HuH-7.5 (cell line): Measurements from ENCODE around the gene ARID3B.
"Not testable (repeated sequence)": the region's sequence is repeated elsewhere in the genome, so short reads cannot be mapped to it uniquely, and the experiment has no call there.

Experiments used
- DNase-seq: peaks from one replicate; pipeline ENCODE4 v3.0.0; 2011; ENCODE audit warnings: low spot score

Gene ARID3B

GRCh38 chr15:74621546-74621920, 80.5 kb downstream of the ARID3B start:
- no peak for DNase-seq

DNA sequence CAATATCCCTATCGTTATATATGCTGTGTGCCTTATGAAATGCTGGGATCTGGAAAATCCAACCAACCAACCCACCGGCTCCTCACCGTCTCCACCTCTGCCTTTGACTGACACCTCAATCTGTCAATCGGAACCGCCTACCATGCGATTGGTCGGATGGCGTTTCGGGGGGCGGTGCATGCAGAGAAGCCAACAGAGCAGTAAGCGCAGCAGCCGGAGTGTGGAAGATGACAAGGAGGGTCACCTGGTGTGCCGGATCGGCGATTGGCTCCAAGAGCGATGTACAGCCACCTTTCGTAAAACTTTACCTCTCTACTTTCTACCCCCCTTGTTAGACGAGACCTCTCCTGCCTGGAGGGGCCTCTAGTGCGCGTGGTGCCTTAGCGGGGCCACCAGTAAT, 80.9 kb downstream of the ARID3B start:
- no peak for DNase-seq

- DNase-seq = no peak
Observed at GRCh38 chr15:74622758-74623157, 81.7 kb downstream of the ARID3B start.

DNA sequence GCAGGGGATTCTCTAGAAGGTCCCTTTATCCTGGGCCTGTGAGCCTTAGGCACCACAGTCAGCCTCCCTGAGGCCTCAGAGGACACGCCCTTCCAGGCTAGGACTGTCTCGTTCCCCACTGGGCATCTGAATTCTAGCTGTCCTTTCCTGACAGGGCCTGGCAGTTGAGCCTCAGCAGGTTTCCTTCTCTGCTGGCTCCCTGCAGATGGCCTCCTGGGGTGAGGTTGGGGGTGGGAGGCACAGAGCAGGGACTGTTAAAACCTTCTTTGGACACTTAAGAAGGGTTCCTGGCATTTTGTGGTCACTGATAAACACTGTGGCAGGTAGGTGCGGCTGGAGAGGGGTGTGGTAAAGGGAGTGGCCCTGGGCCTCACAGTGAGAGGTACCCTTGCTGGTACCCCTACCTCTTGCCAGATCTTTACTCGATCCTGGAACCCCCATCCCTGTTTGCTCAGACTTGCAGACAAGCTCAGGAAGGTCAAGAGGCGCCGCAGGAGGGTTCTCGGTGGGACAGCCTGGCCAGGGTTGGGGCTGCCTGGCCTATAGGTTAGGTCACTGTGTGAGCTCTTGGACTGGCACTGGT, 83.1 kb downstream of the ARID3B start:
- DNase-seq = no peak

DNA sequence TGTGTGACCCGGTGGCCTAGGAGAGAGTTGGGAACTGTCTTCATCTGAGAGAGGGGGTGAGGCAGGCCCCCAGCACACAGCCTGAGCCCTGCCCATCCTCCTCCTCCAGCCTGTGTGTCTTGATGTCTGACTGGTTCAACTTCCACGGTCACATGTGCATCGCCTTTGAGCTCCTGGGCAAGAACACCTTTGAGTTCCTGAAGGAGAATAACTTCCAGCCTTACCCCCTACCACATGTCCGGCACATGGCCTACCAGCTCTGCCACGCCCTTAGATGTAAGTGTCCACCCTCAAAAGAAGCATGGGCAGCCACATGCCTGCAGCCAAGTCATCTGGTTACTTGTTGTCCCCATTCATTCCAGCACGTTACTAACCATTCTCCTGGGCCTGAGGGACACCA, 84.7 kb downstream of the ARID3B start:
- DNase-seq = peak; percentile 6

DNA sequence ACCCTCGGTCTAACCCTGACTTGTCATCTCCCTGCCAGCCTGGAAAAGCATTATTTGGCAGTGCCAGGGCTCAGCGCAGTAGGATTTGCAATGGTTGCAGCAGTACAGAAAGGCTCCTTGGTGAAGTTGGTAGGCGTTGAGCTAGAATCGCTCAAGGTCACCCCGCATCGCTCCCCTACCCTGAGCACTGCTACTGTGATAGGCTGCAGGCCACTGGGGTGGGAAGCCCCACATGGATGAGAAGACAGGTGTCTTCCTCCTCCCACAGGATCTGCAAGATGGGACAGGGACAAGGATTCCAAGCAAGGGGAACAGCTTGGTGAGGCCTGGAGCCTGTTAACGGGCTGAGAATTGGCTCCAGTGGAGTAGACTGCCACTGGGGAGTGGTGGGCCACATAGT, 85.3 kb downstream of the ARID3B start:
- DNase-seq = no peak

- DNase-seq = peak; percentile 13
Observed at GRCh38 chr15:74626752-74627692, 86.0 kb downstream of the ARID3B start.

DNA sequence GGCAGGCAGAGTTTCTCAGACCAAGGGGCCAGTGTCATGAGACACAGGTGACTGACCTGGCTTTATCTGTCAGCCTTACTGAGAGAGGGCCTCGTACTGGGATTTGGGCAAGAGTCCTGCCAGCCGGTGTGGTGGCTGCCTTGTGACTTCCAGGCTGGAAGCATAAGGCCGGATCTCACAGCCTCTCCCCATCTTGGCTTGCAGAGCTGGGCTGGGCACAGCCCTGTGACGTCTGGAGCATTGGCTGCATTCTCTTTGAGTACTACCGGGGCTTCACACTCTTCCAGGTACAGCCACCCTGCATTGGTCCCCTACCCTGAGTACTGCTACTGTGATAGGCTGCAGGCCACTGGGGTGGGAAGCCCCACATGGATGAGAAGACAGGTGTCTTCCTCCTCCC, 86.7 kb downstream of the ARID3B start:
- peak; percentile 2 for DNase-seq

DNA sequence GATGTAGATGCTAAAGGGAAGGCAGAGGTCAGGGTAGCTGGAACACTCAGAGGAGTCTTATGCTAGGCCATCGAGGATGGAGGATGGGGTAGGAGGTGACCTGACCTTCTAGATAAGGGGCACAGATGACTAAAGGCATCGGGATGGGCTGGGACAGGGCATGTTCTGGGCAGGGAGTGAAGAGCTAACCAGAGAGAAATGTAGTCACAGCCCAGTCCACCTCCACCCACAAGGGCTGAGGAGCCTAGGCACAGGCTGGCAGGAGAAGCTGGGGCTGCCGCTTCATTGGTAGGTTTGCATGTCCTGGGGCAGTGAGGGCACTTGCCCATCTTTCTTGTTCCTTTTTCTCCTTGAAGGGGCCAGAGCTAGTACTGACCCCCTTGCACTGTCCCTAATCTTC, 87.2 kb downstream of the ARID3B start:
- peak; percentile 6 for DNase-seq

- DNase-seq = peak; percentile 5
Observed at GRCh38 chr15:74628949-74629348, 87.9 kb downstream of the ARID3B start.

DNA sequence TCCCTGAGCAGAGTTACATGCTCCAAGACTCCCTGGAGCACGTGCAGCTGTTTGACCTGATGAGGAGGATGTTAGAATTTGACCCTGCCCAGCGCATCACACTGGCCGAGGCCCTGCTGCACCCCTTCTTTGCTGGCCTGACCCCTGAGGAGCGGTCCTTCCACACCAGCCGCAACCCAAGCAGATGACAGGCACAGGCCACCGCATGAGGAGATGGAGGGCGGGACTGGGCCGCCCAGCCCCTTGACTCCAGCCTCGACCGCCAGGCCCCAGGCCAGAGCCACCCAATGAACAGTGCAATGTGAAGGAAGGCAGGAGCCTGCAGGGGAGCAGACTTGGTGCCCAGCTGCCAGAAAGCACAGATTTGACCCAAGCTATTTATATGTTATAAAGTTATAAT, 88.7 kb downstream of the ARID3B start:
- not testable (repeated sequence) for DNase-seq

DNA sequence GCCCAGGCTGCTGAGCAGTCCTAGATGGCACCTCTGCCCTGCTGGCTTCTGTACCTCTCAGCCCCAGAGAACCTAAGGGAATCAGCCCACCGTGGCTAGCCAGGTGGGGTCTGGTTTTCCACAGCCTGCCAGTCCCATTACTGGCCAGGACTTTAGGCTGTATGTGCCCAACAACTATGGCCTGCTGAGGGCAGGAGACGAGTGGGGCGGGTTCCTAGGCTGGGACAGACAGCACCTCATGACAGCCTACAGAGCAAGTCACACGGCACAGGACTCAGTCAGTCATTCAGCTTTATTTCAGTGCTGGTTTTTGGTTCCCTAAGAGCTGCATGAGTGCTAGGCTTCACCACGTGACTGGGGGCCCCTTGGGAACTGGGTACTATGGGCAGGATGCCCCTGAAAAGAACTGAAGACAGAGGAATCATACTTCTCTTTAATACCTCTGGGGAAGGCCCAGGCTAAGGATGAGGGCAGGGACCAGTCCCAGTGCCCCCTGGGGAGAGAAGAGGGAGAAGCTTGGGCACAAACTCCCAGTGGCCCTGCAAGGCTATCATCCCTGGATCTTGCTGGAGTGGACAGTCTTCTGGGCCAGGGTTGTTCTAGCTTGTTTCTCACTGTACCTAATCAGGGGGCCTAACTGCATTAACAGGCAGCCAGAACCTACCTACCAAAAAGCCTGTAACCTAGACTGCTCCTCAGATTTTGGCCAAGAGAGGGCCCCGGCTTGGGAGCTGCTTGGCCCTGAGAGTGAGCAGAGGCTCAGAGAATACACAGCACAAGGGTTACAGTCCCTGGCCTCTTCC, 89.5 kb downstream of the ARID3B start:
- DNase-seq = peak; percentile 1

GRCh38 chr15:74631087-74631385, 90.0 kb downstream of the ARID3B start:
- DNase-seq = no peak

- no peak for DNase-seq
Observed at GRCh38 chr15:74631408-74631807, 90.4 kb downstream of the ARID3B start.

GRCh38 chr15:74631935-74632560, 91.0 kb downstream of the ARID3B start:
- peak; percentile 88 for DNase-seq

DNA sequence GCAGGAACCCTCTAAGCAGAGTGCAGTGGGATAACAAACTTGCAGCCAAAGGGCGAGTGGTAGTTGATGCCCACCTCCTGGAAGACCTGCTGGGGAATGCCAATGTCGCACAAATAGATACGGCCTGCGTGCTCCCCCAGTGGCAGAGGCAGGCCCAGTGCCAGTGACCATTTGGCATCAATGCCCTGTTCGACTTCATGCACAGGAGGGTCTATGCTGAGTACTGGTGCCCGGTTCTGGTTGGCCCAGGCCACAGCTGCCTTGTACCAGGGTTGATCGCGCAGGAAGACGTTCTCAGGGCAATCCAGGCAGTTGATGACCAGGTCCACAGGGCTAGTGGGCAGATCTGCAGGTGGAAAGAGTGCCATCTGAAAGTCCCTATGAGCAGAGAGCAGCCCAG, 91.6 kb downstream of the ARID3B start:
- DNase-seq = no peak

DNA sequence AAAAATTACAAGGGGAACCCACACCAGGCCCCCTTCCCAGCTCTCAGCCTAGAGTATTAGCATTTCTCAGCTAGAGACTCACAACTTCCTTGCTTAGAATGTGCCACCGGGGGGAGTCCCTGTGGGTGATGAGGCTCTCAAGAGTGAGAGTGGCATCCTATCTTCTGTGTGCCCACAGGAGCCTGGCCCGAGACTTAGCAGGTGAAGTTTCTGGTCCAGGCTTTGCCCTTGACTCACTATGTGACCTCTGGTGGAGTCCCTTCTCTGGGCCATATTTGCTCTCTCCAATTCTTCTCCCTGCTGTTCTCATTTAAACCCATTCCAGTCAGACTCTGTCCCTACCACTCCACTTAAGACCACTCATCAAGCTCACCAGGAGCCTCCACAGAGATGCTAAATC, 92.8 kb downstream of the ARID3B start:
- DNase-seq = no peak

GRCh38 chr15:74635228-74635627, 94.2 kb downstream of the ARID3B start:
- DNase-seq = peak; percentile 89

DNA sequence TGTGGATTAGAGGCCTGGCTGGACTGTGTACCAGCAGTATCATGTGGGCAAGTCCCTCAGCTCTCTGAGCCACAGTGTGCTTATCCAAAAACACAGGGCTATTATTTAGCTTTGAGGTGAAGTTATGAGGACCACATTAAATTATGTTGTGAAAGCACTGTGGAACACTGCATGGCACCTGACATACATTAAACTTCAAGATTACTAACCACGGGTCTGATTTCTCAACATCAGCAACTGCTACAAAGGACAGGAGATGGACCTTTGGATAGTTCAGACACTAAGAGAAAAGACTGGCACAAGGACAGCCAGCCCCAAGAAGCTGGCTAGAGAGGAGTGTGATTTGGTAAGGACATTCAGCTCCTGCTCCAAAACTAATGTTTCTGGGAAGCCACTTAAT, 96.0 kb downstream of the ARID3B start:
- no peak for DNase-seq

DNA sequence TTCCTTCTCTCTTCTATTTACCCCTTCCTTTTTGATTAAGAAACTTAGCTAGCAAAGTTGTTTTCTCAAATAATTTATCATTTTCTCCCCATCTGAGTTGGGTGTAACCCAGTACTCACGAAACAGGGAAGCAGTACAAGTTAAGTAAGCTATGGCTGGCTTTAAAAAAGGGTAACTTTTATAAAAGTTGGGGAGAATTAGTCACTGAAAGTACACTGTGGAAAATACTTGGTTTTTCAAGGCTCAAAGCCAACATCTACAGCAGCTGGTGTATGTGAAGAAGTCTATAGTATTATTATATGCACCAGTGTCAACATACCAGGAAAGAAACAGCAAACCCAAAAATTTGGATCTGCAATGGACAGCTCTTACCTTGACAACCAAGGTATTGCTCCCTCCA, 100.1 kb downstream of the ARID3B start:
- DNase-seq = no peak

DNA sequence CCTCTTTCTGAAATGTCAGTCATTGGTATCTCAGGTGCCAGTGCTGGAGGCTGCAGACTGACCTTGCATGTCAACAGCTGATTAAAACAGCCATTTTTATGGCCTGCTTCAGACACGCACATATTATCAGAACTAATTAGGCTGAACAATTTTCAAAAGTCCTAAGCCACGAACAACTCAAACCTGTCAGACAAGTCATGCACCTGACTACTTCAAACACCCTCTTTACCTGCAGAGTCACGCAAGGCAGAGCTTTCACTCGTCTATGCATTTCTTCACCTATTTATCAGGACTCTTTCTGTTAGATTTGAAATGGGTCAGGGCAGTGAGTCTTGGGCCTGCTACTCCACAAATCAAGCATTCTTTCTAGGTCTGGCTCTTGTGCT, 101.3 kb downstream of the ARID3B start:
- no peak for DNase-seq
